ENCODE data around the gene KCNN3.

The KCNN3 gene

GRCh38 chr1:154666051-154666790 lies 203.9 kb downstream of the KCNN3 start:
- Histone ChIP-seq H3K27ac (ENCODE audit: insufficient read depth, low read depth, low read length, poor library complexity, severe bottlenecking) (no peak overlapping the region), H3K36me3 (ENCODE audit: control insufficient read depth, insufficient read depth, low read length) (no peaks in the 10 kb centered on the region), H3K4me1 (ENCODE audit: control insufficient read depth, insufficient read depth, low read length) (no peaks in the 10 kb centered on the region), H3K9me3 (ENCODE audit: control insufficient read depth, low read length) (no peaks in the 10 kb centered on the region), H3K4me3 (ENCODE audit: insufficient read depth, low read depth, low read length) (no peak overlapping the region), H3K27me3 (ENCODE audit: control insufficient read depth, insufficient read depth, low read length, poor library complexity, severe bottlenecking) (no peaks in the 10 kb centered on the region)
- 80 to 81% methylated on average over 7 of the region's 7 CpGs for WGBS, 2 experiments

- no peaks in the 10 kb centered on the region for H3K27me3 ChIP-seq (ENCODE audit: control insufficient read depth, insufficient read depth, low read length, poor library complexity, severe bottlenecking)
- no peak overlapping the region for H3K4me3 ChIP-seq (ENCODE audit: insufficient read depth, low read depth, low read length)
- no peaks in the 10 kb centered on the region for H3K4me1 ChIP-seq (ENCODE audit: control insufficient read depth, insufficient read depth, low read length)
- WGBS, 2 experiments: 89 to 90% methylated on average over 3 of the region's 3 CpGs
- no peaks in the 10 kb centered on the region for H3K9me3 ChIP-seq (ENCODE audit: control insufficient read depth, low read length)
- H3K36me3 ChIP-seq (ENCODE audit: control insufficient read depth, insufficient read depth, low read length): no peaks in the 10 kb centered on the region
- no peak overlapping the region for H3K27ac ChIP-seq (ENCODE audit: insufficient read depth, low read depth, low read length, poor library complexity, severe bottlenecking)
Measured at GRCh38 chr1:154664331-154665002, 205.6 kb downstream of the KCNN3 start.

- Histone ChIP-seq H3K36me3 (ENCODE audit: control insufficient read depth, insufficient read depth, low read length) (no peaks in the 10 kb centered on the region), H3K4me3 (ENCODE audit: insufficient read depth, low read depth, low read length) (no peak overlapping the region), H3K27ac (ENCODE audit: insufficient read depth, low read depth, low read length, poor library complexity, severe bottlenecking) (no peak overlapping the region), H3K9me3 (ENCODE audit: control insufficient read depth, low read length) (no peaks in the 10 kb centered on the region), H3K27me3 (ENCODE audit: control insufficient read depth, insufficient read depth, low read length, poor library complexity, severe bottlenecking) (no peaks in the 10 kb centered on the region), H3K4me1 (ENCODE audit: control insufficient read depth, insufficient read depth, low read length) (no peaks in the 10 kb centered on the region)
- 63 to 72% methylated on average over 2 of the region's 2 CpGs for WGBS, 2 experiments
Measured at GRCh38 chr1:154663471-154664060, 206.5 kb downstream of the KCNN3 start.

- 52 to 60% methylated on average over 2 of the region's 2 CpGs for WGBS, 2 experiments
- H3K9me3 ChIP-seq (ENCODE audit: control insufficient read depth, low read length): no peaks in the 10 kb centered on the region
Measured at GRCh38 chr1:154661110-154661509, 209.0 kb downstream of the KCNN3 start.

GRCh38 chr1:154659823-154660592 lies 210.1 kb downstream of the KCNN3 start:
- Histone ChIP-seq H3K4me1 (ENCODE audit: control insufficient read depth, insufficient read depth, low read length) (no peaks in the 10 kb centered on the region), H3K4me3 (ENCODE audit: insufficient read depth, low read depth, low read length) (no peak overlapping the region), H3K36me3 (ENCODE audit: control insufficient read depth, insufficient read depth, low read length) (no peaks in the 10 kb centered on the region), H3K27me3 (ENCODE audit: control insufficient read depth, insufficient read depth, low read length, poor library complexity, severe bottlenecking) (no peaks in the 10 kb centered on the region), H3K9me3 (ENCODE audit: control insufficient read depth, low read length) (no peaks in the 10 kb centered on the region), H3K27ac (ENCODE audit: insufficient read depth, low read depth, low read length, poor library complexity, severe bottlenecking) (no peak overlapping the region)
- WGBS, 2 experiments: 82 to 92% methylated on average over 2 of the region's 3 CpGs

More at GRCh38 chr1:154661110-154661509, 209.0 kb downstream of the KCNN3 start:
- no peak overlapping the region for H3K4me3 ChIP-seq (ENCODE audit: insufficient read depth, low read depth, low read length)
- H3K36me3 ChIP-seq (ENCODE audit: control insufficient read depth, insufficient read depth, low read length): no peaks in the 10 kb centered on the region
- no peaks in the 10 kb centered on the region for H3K4me1 ChIP-seq (ENCODE audit: control insufficient read depth, insufficient read depth, low read length)
- H3K27ac ChIP-seq (ENCODE audit: insufficient read depth, low read depth, low read length, poor library complexity, severe bottlenecking): no peak overlapping the region
- H3K27me3 ChIP-seq (ENCODE audit: control insufficient read depth, insufficient read depth, low read length, poor library complexity, severe bottlenecking): no peaks in the 10 kb centered on the region

- H3K27me3 ChIP-seq (ENCODE audit: control insufficient read depth, insufficient read depth, low read length, poor library complexity, severe bottlenecking): no peaks in the 10 kb centered on the region
- no peaks in the 10 kb centered on the region for H3K9me3 ChIP-seq (ENCODE audit: control insufficient read depth, low read length)
- no peaks in the 10 kb centered on the region for H3K36me3 ChIP-seq (ENCODE audit: control insufficient read depth, insufficient read depth, low read length)
- H3K4me3 ChIP-seq (ENCODE audit: insufficient read depth, low read depth, low read length): no peak overlapping the region
- H3K27ac ChIP-seq (ENCODE audit: insufficient read depth, low read depth, low read length, poor library complexity, severe bottlenecking): no peak overlapping the region
- H3K4me1 ChIP-seq (ENCODE audit: control insufficient read depth, insufficient read depth, low read length): no peaks in the 10 kb centered on the region
- 64% methylated on average over 1 of the region's 2 CpGs; no CpG with 5 or more reads in 1 of the 2 experiments for WGBS, 2 experiments
Measured at GRCh38 chr1:154657556-154657955, 212.5 kb downstream of the KCNN3 start.

GRCh38 chr1:154652893-154653292 lies 217.2 kb downstream of the KCNN3 start:
- H3K9me3 ChIP-seq (ENCODE audit: control insufficient read depth, low read length): no peaks in the 10 kb centered on the region
- no peaks in the 10 kb centered on the region for H3K4me1 ChIP-seq (ENCODE audit: control insufficient read depth, insufficient read depth, low read length)
- H3K36me3 ChIP-seq (ENCODE audit: control insufficient read depth, insufficient read depth, low read length): no peaks in the 10 kb centered on the region
- no peaks in the 10 kb centered on the region for H3K27me3 ChIP-seq (ENCODE audit: control insufficient read depth, insufficient read depth, low read length, poor library complexity, severe bottlenecking)
- no peak overlapping the region for H3K27ac ChIP-seq (ENCODE audit: insufficient read depth, low read depth, low read length, poor library complexity, severe bottlenecking)
- H3K4me3 ChIP-seq (ENCODE audit: insufficient read depth, low read depth, low read length): no peak overlapping the region
